Spleen (tissue), 13 donors: Measurements from ENCODE around the gene ARRDC3. TPM values are rescaled to one million over a fixed set of nuclear protein-coding genes. Genes with fewer than 3 reads are reported as not detected.

Experiments
- DNase-seq: peaks from one replicate; pipeline ENCODE4 v3.0.0-alpha.2; 2020
- H3K27ac ChIP-seq, 8 donors: fragments of 200-600 bp; sonication (generic) in 7 of 8; 1 replicate in 4 of 8; 2 replicates in 4 of 8; pipeline versions ENCODE4 v1.5.0 to v1.8.0; 2016 to 2021; ENCODE audit warnings: inconsistent platforms in 4 of 8, mild to moderate bottlenecking in 4 of 8, moderate library complexity in 1 of 8
- H3K27me3 ChIP-seq, 7 donors: fragments of 200-600 bp; sonication (generic) in 6 of 7; replicated peaks in 1 of 7; 1 replicate in 4 of 7; 2 replicates in 3 of 7; pipeline versions ENCODE4 v1.5.0 to v1.8.0; 2016 to 2021; ENCODE audit warnings: inconsistent platforms in 3 of 7, mild to moderate bottlenecking in 1 of 7
- H3K36me3 ChIP-seq, 6 donors: fragments of 200-600 bp; sonication (generic) in 5 of 6; 1 replicate in 4 of 6; 2 replicates in 2 of 6; pipeline versions ENCODE4 v1.5.0 to v1.8.0; 2016 to 2021; ENCODE audit warnings: inconsistent platforms in 2 of 6
- H3K4me1 ChIP-seq, 6 donors: fragments of 200-600 bp; sonication (generic) in 5 of 6; 1 replicate in 3 of 6; 2 replicates in 3 of 6; pipeline versions ENCODE4 v1.5.0 to v1.8.0; 2016 to 2021; ENCODE audit warnings: inconsistent platforms in 3 of 6
- H3K4me3 ChIP-seq, 8 donors: fragments of 200-600 bp; sonication (generic) in 7 of 8; 1 replicate in 4 of 8; 2 replicates in 4 of 8; pipeline versions ENCODE4 v1.5.0 to v1.8.0; 2016 to 2021; ENCODE audit warnings: inconsistent platforms in 4 of 8, mild to moderate bottlenecking in 4 of 8, moderate library complexity in 2 of 8
- H3K9me3 ChIP-seq, 8 donors: fragments of 200-600 bp; sonication (generic) in 7 of 8; 1 replicate in 4 of 8; 2 replicates in 4 of 8; pipeline versions ENCODE4 v1.5.0 to v1.8.0; 2016 to 2021; ENCODE audit warnings: inconsistent platforms in 4 of 8
- CTCF ChIP-seq, 11 experiments: fragments of 200-600 bp in 7 of 11; fragments of 450-650 bp in 4 of 11; sonication (generic) in 4 of 11; IDR thresholded peaks in 8 of 11; conservative IDR thresholded peaks in 3 of 11; 1 replicate in 7 of 11; 2 replicates in 4 of 11; pipeline versions ENCODE4 v1.4.0 to v1.8.0; 2016 to 2021; ENCODE audit warnings: antibody characterized with exemption in 11 of 11, inconsistent platforms in 4 of 11, mild to moderate bottlenecking in 1 of 11
- POLR2A ChIP-seq, 3 donors: fragments of 450-650 bp; IDR thresholded peaks; one replicate each; pipeline ENCODE4 v1.5.1; 2017; ENCODE audit warnings: antibody characterized with exemption in 3 of 3, mild to moderate bottlenecking in 1 of 3
- POLR2AphosphoS5 ChIP-seq, 3 donors: sonication (generic); formaldehyde crosslinking; IDR thresholded peaks; one replicate each; pipeline ENCODE4 v1.5.1; 2017; ENCODE audit warnings: antibody characterized with exemption in 3 of 3
- WGBS, 5 donors: extraction: QIAGEN DNeasy Blood & Tissue Kit in 3 of 5; methylation state at CpG; one replicate each; pipeline versions ENCODE4 v1.1.5 to v1.1.7; 2013 to 2018; 5-methylcytosine and 5-hydroxymethylcytosine counted together
- intact Hi-C: fragments of 100-400 bp; cut with DNase I; formaldehyde crosslinking; loops from one replicate; pipeline ENCODE4 v1.15.0; 2023; ENCODE audit warnings: low total_unique reads
- long read RNA-seq, 2 donors: transcript quantifications; one replicate each; lab custom pipeline, GENCODE V29; 2026
- polyA plus RNA-seq, 3 donors: library from polyadenylated mRNA; stranded (reverse); fragments of 200-250 nt; gene quantifications; one replicate each; pipeline ENCODE4 v1.2.1, GENCODE V29; 2013
- total RNA-seq, 7 donors: library from RNA; depleted of rRNA in 3 of 7; stranded (reverse); fragments of >200 nt in 3 of 7; fragmentation: NEBNext Ultra II Directional in 4 of 7; extraction: Animal tissue kit (Norgen Biotek cat#: 25700) in 4 of 7; gene quantifications; one replicate each; pipeline versions ENCODE4 v1.1.0 to v1.2.1, GENCODE V29; 2016 to 2021
- donor health status: healthy with polysubstance abuse.
- donor health status: DM: no; HTN: no; CAD: no; lungs with moderate emphysema.
- donor health status: DM: no; HTN: no; CAD: no.
- donor health status: Bipolar disorder and iron deficiency.
- donor health status: healthy.
- donor health status: DM: no; HTN: no; CAD: no.
- donor health status: DM: yes; HTN: yes; CAD: no.

Gene ARRDC3
- 100 to 1,000 TPM in 1 of 7 donors, 10 to 100 TPM in 6; 32.5 to 124 (median 52.8) TPM for total RNA-seq
- polyA plus RNA-seq = 10 to 100 TPM; 13.7 to 36.2 (median 15.5) TPM
- long read RNA-seq, donor 1, full-length matches to known transcripts = 25 of 32 reads
- long read RNA-seq, donor 1, partial matches to known transcripts = 7 of 32 reads
- long read RNA-seq, donor 1, other reads (novel, unspliced or antisense) = 0 of 32 reads
- long read RNA-seq, donor 2, full-length matches to known transcripts = 17 of 22 reads
- long read RNA-seq, donor 2, partial matches to known transcripts = 5 of 22 reads
- long read RNA-seq, donor 2, other reads (novel, unspliced or antisense) = 0 of 22 reads

GRCh38 chr5:91383027-91383955 lies at the start of gene ARRDC3:
TSS of gene ARRDC3 (minus strand) at chr5:91383317. CDS start at chr5:91383092, 225 bp downstream.
- intact Hi-C loops = loop anchor here (10.0 kb wide), 1 partner anchor 448 kb away; no protein-coding TSS in a partner anchor
- peaks cover 8 to 36% (median 23%) of the 10 kb centered on the region in 6 donors for H3K4me1 ChIP-seq

GRCh38 chr5:91430949-91431348 lies 47.8 kb upstream of the ARRDC3 start:
- no peak overlapping the region for H3K4me3 ChIP-seq
- TF ChIP-seq CTCF (IDR thresholded peaks at IDR 0.05 in 8 of 11, conservative IDR thresholded peaks at IDR 0.05 in 3 of 11) (no peak), POLR2AphosphoS5 (IDR thresholded peaks at IDR 0.05) (no peak), POLR2A (IDR thresholded peaks at IDR 0.05) (no peak)
- peaks cover 0 to 9% (median 0%) of the 10 kb centered on the region in 6 donors for H3K4me1 ChIP-seq
- no peaks in the 10 kb centered on the region for H3K27me3 ChIP-seq
- intact Hi-C loops = no loop called here
- DNase-seq = no peak
- H3K27ac ChIP-seq = no peak overlapping the region
- no peaks in the 10 kb centered on the region for H3K36me3 ChIP-seq
- peaks cover 0 to 18% (median 7%) of the 10 kb centered on the region in 8 donors for H3K9me3 ChIP-seq

More at GRCh38 chr5:91383027-91383955, at the start of gene ARRDC3:
- Histone ChIP-seq H3K36me3 (peaks cover 0 to 3% (median under 1%) of the 10 kb centered on the region in 6 donors), H3K9me3 (no peaks in the 10 kb centered on the region), H3K27ac (peak within 1 kb of the TSS; percentile 93 to 100 (median 99)), H3K27me3 (no peaks in the 10 kb centered on the region), H3K4me3 (peak within 1 kb of the TSS; percentile 47 to 78 (median 62))
- WGBS, 5 donors = 0 to 1% (median 0%) methylated on average over 38 to 49 of the region's 49 CpGs
- TF ChIP-seq POLR2AphosphoS5 (IDR thresholded peaks at IDR 0.05) = peak; percentile 94 to 100 (median 99)
- TF ChIP-seq CTCF (IDR thresholded peaks at IDR 0.05 in 8 of 11, conservative IDR thresholded peaks at IDR 0.05 in 3 of 11) = peak in 3 of 11 experiments; percentile 15 to 43 (median 20)
- peak; percentile 93 to 100 (median 97) for TF ChIP-seq POLR2A (IDR thresholded peaks at IDR 0.05)
- peak; percentile 99 for DNase-seq

DNA sequence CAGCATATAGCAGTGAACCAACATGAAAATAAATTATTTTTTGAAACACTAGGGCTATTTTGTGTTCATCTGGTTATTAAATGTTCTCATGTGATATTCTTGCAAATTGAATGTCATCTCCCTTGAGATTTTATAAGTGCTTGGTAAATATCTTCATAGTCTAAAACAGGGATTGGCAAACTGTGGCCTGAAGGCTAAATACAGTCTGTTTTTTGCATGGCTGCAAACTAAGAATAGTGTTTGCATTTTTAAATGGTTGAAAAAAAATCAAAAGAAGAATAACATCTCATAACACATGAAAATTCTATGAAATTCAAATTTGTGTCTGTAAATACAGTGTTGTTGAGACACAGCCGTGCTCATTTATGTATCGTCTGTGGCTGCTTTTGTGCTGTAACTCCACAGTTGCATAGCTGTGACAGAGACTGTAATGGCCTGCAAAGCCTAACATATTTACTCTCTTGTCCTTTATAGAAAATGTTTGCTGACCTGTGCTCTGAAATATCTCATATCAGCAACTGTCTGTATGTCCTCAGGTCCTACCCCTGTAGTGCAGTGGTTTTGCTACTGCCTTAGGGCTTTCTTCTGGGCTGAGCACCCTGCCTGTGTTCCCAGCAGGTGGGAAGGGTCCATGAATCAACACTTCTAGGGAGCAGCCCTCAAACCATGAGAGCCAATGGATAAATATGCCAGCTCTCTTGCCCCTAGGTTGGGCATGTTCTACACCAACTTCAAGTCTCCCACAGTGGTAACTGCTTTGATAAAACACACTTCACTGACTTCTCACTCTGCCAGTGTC lies 41.7 kb upstream of the ARRDC3 start:
- DNase-seq = no peak
- no peaks in the 10 kb centered on the region for H3K36me3 ChIP-seq
- no peaks in the 10 kb centered on the region for H3K27me3 ChIP-seq
- H3K4me1 ChIP-seq = no peaks in the 10 kb centered on the region
- H3K27ac ChIP-seq = no peak overlapping the region
- no peak overlapping the region for H3K4me3 ChIP-seq
- intact Hi-C loops = loop anchor here (5.0 kb wide), 1 partner anchor 563 kb away; no protein-coding TSS in a partner anchor
- WGBS, 5 donors = 89 to 99% (median 92%) methylated on average over 2 of the region's 2 CpGs
- H3K9me3 ChIP-seq = peaks cover 0 to 15% (median 7%) of the 10 kb centered on the region in 8 donors
- TF ChIP-seq POLR2A (IDR thresholded peaks at IDR 0.05) (no peak), POLR2AphosphoS5 (IDR thresholded peaks at IDR 0.05) (no peak), CTCF (IDR thresholded peaks at IDR 0.05 in 8 of 11, conservative IDR thresholded peaks at IDR 0.05 in 3 of 11) (no peak)
